ENCODE measurements around the gene GPNMB.
"Not testable (repeated sequence)": the region's sequence is repeated elsewhere in the genome, so short reads cannot be mapped to it uniquely, and the experiment has no call there.

Gene GPNMB

GRCh38 chr7:23246555-23246954 lies at the start of gene GPNMB:
GPNMB (plus strand) TSS chr7:23246775; CDS start chr7:23246858, 83 bp downstream.
- no peak for DNase-seq

- DNase-seq: not testable (repeated sequence)
Observed at GRCh38 chr7:23197745-23198144, 48.8 kb upstream of the GPNMB start.

- no peak for DNase-seq
Observed at GRCh38 chr7:23200331-23200730, 46.2 kb upstream of the GPNMB start.

- DNase-seq: no peak
Observed at GRCh38 chr7:23204241-23204640, 42.3 kb upstream of the GPNMB start.

- no peak for DNase-seq
Observed at GRCh38 chr7:23205577-23205908, 41.0 kb upstream of the GPNMB start.

GRCh38 chr7:23205909-23206767 lies 40.4 kb upstream of the GPNMB start:
- DNase-seq: no peak

GRCh38 chr7:23207021-23207420 lies 39.6 kb upstream of the GPNMB start:
- no peak for DNase-seq

GRCh38 chr7:23207884-23208283 lies 38.7 kb upstream of the GPNMB start:
- DNase-seq: no peak

GRCh38 chr7:23208316-23208715 lies 38.3 kb upstream of the GPNMB start:
- no peak for DNase-seq

- DNase-seq: no peak
Observed at GRCh38 chr7:23210506-23210905, 36.1 kb upstream of the GPNMB start.

GRCh38 chr7:23211589-23211988 lies 35.0 kb upstream of the GPNMB start:
- DNase-seq: no peak

- no peak for DNase-seq
Observed at GRCh38 chr7:23212395-23212794, 34.2 kb upstream of the GPNMB start.

- DNase-seq: no peak
Observed at GRCh38 chr7:23212841-23213240, 33.7 kb upstream of the GPNMB start.

- no peak for DNase-seq
Observed at GRCh38 chr7:23213755-23214154, 32.8 kb upstream of the GPNMB start.

- DNase-seq: no peak
Observed at GRCh38 chr7:23214423-23214822, 32.2 kb upstream of the GPNMB start.

- no peak for DNase-seq
Observed at GRCh38 chr7:23214938-23215337, 31.6 kb upstream of the GPNMB start.

- no peak for DNase-seq
Observed at GRCh38 chr7:23216021-23216420, 30.6 kb upstream of the GPNMB start.

- DNase-seq: no peak
Observed at GRCh38 chr7:23218196-23218595, 28.4 kb upstream of the GPNMB start.

GRCh38 chr7:23220690-23221305 lies 25.8 kb upstream of the GPNMB start:
- no peak for DNase-seq

GRCh38 chr7:23222439-23223030 lies 24.0 kb upstream of the GPNMB start:
- no peak for DNase-seq

- not testable (repeated sequence) for DNase-seq
Observed at GRCh38 chr7:23224364-23224763, 22.2 kb upstream of the GPNMB start.

- DNase-seq: no peak
Observed at GRCh38 chr7:23226844-23227450, 19.6 kb upstream of the GPNMB start.

GRCh38 chr7:23228412-23228811 lies 18.2 kb upstream of the GPNMB start:
- no peak for DNase-seq

GRCh38 chr7:23230641-23231101 lies 15.9 kb upstream of the GPNMB start:
- DNase-seq: no peak

Data from NCI-H2081 (cell line).